DMS114 treated with DMSO at 0.1 percent for 48 hours (cell line): ENCODE results near the gene TMEM250.

Source experiments
- DNase-seq: peaks from one replicate; lab custom pipeline; 2025; ENCODE audit not compliant: unreplicated experiment; lab: John Stamatoyannopoulos, UW

TMEM250 gene

DNA sequence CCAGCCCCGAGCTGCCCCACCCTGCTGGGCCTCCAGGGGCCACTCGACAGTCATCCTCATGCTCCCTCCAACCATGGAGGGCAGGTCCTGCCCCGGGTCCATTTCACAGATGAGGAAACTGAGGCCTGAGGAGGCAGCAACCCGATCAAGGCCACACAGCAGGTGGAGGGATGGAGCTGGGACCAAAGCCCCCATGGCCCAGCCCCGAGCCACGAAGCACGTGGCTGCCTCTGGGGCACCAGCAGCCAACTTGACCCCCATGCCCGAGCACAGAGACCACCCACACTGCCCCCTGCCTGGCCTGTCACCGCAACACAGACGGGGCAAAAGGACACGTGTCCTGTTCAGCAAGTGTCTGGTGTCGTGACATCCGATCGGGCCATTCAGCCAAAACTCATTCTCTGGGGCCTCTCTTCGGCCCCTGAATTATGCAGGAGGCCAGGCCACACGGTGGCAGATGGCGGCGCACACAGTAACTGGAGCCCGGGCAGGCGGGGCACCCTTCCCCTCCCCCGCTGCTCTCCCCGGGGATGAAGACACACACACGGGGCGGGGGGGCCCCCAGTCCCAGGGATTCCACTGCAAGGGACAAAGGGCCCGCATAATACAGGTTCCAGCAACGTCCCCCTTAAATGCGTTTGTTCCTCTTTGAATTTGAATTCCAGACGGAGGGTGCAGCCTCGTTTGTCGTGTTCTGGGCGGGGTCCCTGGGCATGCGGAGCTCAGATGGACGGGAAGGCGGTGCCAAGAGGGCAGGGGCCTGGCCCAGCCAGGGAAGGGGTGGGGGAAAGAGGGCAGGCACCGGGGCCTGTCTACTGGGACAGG lies 29.4 kb upstream of the TMEM250 start:
- no peak for DNase-seq

GRCh38 chr9:136147038-136147889 lies 28.6 kb upstream of the TMEM250 start:
- DNase-seq: no peak

GRCh38 chr9:136146126-136147037 lies 27.7 kb upstream of the TMEM250 start:
- no peak for DNase-seq

DNA sequence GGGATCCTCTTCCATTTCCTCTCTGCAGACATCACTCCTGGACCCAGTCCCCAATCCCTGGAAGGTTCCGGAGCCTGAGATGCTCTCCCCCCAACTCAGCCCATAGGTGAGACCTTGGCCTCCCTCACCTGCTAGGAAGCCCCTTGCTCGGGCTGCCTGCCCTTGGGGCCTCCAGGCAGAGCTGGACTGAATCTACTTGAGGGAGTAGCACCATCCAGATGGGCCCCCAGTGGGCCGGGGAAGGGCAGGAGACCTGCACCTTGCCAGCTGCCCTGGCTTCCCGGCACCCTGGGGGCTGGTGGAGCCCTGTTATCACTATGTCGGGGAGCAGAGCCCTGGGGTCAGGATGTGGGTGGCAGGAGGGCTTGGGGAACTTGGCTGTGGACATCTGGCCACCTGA lies 26.9 kb upstream of the TMEM250 start:
- no peak for DNase-seq

DNA sequence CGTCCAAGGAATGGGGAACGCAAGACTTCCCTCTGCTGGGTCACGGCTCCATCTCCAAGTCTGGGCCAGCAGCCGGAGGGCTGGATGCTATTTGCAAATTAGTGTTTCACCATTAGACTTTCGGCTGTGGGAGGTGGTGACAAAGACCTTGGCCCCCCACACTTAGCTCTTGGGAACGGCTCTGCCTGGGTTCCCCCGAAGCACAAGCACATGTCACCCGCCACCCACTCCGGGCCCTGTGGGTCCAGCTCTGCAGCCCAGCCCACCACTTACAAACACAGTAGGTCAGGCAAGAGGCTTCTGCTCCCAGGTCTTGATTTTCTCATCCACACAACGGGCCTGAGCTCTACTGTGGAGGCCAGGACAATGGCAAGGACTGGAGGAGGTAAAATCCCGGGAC lies 25.8 kb upstream of the TMEM250 start:
- no peak for DNase-seq

DNA sequence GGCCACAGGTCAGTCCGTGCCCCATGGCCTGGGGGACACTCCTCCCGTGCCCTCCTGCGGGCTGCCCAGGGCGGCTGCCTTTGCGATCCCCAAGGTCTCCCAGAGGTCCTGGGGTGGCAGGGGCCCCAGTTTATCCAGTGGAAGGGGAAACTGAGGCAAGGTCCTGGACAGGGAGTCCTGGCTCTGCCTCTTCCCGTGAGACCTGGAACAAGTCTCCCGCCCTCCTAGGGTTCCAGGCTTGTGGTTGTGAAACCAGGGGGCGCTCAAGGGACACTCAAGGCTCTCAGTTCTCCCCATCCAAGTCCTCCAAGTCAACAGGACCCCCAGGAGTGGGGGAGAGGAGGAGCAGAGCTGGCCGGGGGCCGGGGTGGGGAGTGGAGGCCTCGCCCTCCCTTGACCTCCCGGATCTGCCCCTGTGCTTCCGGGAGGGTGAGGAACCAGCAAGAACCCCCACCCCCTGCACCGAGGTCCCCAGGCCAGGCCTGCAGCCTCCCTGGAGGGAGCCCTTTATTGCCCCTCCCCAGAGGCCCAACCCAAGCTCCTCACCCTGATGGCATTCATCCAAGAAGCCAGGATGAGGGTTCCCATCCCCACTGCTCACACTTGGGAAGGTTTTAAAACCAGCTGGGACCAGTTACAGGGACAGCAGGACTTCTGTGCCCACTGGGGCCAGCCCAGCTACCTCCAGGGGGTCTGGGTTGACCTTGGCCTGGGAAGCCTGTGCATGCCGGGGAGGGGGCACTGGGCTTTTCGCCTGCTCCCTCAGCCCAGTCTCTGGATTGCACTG lies 24.7 kb upstream of the TMEM250 start:
- no peak for DNase-seq

DNA sequence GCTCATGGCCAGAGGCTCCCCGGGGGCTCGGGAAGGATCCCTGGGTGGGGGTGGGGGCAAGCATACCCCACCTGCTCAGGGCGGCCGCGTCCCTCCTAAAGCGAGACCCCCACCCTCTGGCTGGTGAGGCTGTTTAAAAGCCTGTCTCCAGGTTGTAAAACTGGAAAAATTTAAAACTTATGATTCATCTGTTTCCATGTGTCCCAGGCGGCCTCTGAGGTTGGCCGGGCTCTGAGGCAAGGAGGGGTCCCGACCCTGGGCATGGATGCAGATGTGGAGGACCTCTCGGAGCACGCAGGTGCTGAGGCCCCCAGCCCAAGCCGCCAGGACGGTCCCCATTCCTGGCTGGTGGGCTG lies 24.2 kb upstream of the TMEM250 start:
- no peak for DNase-seq

- no peak for DNase-seq
Measured at GRCh38 chr9:136142414-136142796, 23.7 kb upstream of the TMEM250 start.

DNA sequence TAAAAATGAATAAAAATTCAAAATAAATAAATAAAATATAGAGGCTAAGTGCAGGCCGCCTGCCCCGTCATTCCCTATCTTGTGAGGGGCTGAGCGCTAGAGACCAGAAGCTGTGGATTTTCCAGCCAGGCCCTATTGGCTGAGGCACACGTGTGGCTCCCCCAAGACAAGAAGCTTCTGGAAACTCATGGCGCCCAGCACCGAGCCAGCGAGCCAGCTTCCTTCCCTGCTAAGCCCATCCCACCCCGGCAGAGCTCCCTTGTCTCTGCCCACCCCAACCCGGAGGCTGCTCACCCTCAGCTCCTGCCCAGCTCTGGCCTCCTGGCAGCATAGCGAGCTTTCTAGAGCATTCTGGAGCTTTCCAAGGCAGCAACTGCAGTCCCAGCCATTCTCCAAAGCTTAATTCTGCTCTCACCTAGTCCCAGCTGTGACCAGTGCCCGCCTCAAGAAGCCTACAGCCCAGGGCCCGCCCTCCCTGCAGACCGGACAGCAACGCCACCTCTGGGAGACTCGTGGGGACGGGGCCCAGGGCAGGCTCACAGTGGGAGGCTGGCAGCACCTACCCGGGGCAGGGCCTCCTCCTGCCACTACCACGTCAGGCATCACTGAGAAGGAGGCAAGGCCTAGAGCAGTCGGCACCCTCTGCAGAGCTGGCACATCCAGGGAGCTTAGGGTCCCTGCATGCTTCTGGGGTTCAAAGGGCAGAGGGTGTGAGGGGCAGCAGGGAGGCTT lies 23.2 kb upstream of the TMEM250 start:
- no peak for DNase-seq

- no peak for DNase-seq
Measured at GRCh38 chr9:136140966-136141365, 22.3 kb upstream of the TMEM250 start.

DNA sequence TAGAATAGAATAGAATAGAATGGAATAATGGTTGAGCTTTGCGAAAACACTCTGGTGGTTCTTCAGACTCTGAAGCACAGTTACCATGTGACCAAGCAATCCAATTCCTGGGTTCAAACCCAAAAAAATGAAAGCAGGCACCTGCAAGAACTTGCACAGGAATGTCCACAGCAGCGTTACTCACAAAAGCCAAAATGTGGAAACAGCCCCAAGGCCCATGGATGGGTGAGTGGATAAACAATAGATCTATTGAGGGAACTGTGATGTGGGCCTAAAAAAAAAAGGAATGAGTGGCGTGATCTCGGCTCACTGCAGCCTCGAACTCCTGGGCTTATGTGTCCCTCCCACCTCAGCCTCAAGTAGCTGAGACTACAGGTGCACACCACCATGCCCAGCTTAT lies 21.4 kb upstream of the TMEM250 start:
- no peak for DNase-seq

- DNase-seq: no peak
Measured at GRCh38 chr9:136138566-136138965, 19.9 kb upstream of the TMEM250 start.

DNA sequence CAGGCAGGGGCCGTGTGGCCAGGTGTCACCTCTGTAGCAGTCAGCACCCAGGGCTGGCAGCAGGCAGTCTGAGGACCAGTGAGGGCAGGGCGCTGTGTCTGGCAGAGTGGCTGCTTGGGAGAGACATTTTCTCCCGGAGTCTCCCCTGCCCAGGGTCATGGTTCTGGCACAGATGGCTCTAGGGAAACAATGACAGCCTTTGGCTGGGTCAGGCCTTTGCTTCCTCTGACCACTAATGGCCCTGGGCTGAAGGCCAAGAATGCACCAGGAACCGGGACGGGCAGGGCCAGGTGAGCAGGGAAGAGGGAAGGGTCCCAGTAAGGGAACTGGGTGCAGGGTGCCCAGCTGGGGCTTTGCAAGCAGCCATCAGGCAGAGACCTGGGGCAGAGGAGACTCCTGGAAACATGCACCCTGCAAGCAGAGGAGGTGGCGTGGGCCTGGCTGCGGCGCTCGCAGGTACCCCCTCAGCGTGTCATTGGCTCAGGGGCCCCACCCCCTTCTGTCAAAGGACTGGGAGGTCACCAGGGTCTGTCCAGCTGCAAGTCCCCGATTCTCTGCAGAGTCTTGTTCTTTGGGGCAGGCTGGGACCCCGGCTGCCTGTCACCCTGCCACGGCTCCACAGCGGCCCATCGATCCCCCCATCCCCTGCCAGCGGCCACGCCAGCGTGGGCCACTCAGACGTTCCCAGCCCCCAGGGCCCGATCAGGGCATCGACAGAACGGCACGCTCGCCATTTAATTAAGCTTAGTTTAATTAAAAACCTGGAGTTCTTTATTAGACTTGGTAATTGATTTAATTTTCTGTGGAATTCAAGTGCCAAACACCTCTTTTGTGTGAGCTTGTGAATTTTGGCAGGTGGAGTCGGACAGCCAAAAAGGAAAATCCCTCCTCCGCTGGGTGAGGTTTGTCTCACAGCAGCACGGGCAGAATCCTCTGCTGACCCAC lies 18.9 kb upstream of the TMEM250 start:
- no peak for DNase-seq

- no peak for DNase-seq
Measured at GRCh38 chr9:136136127-136136925, 17.7 kb upstream of the TMEM250 start.

- DNase-seq: no peak
Measured at GRCh38 chr9:136135326-136136126, 16.9 kb upstream of the TMEM250 start.

GRCh38 chr9:136133959-136134484 lies 15.3 kb upstream of the TMEM250 start:
- no peak for DNase-seq
